ENCODE results near the gene TEX2.
"Not testable (repeated sequence)": the region's sequence is repeated elsewhere in the genome, so short reads cannot be mapped to it uniquely, and the experiment has no call there.

TEX2 gene

DNA sequence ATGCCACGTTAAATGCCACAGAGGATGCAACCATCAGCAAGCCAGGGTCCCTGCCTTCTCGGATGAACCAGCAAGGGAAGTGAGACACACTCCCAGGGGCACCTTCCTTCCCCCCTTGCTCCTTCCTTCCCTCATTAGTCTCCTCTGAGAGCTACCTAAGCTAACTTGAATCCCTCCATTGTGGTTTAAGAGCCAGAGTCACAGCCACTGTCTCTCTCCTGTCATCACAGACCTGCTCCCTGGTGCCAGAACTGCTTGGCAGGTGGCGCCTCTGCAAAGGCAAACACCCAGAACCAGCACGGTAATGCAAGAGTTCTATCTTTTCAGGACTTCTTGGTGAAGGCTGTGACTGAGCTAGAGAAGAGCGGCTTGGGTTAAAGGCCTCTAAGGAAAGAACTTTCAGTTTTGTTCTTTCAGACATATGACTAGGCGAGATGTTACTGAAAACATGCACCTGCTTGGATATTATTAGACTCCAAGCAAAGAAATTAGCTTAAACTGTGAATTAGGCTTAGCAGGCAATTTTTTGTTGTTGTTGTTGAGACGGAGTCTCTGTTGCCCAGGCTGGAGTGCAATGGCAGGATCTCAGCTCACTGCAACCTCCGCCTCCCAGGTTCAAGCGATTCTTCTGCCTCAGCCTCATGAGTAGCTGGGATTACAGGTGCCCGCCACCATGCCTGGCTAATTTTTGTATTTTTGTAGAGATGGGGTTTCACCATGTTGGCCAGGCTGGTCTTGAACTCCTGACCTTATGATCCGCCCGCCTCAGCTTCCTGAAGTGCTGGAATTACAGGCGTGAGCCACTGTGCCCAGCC, 141.9 kb downstream of the TEX2 start:
- in situ Hi-C loops (cut with MboI; ENCODE audit: low sequenced_read_pairs), result not testable (repeated sequence)

DNA sequence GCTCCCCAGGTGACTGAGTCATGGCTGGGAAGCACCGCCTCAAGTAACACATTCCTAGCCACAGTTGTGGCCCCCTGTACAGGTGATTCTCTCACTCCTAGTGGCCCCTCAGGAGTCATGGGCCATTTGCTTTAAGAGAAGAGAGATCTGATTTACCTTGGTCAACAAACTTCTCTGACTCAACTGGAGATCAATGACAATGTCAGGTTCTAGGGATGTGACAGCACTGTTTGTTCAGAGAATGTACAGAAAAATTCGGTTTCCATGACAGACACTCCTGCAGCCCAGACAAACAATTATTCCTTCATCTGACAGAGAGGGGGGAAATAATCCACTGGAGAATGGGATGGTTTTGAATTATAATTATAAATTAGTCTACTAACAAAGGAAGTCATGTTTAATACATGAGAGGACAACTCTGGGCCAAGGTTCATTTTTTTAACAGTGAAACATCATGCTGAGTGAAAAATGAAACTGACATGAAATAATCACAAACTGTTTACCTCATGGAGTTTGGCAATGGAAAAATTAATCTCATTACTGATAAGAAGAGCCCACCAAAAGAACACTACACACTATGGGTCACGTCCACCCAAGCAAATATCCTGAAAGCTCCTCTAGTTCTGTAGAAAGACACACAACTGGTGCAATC, 142.8 kb downstream of the TEX2 start:
- in situ Hi-C loops (cut with MboI; ENCODE audit: low sequenced_read_pairs), result no loop called here

- in situ Hi-C loops (cut with MboI; ENCODE audit: low sequenced_read_pairs), result no loop called here
These were observed 144.8 kb downstream of the TEX2 start for GRCh38 chr17:64117981-64118979.

- in situ Hi-C loops (cut with MboI; ENCODE audit: low sequenced_read_pairs), result no loop called here
These were observed 147.1 kb downstream of the TEX2 start for GRCh38 chr17:64115822-64116534.

GRCh38 chr17:64115043-64115698, 147.9 kb downstream of the TEX2 start:
- in situ Hi-C loops (cut with MboI; ENCODE audit: low sequenced_read_pairs), result no loop called here

DNA sequence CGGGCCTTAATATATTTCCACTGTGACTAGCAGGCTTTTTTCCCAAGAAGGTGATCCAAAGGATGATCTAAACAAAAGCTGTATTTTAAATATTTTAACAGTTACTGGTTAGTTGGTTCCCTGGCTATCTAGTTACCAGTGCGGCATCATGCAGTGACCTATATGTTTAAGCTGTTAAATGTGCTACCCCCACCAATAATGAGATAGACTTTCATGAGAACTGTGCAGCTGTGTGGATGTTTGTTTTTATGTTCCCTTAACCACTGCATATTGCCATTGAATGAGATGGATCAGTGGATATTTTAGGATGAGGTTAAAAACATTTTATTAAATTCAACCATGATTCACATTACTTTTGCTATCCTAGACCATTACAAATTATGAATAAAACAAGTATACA, 150.1 kb downstream of the TEX2 start:
- in situ Hi-C loops (cut with MboI; ENCODE audit: low sequenced_read_pairs), result no loop called here

GRCh38 chr17:64111831-64112230, 151.2 kb downstream of the TEX2 start:
- in situ Hi-C loops (cut with MboI; ENCODE audit: low sequenced_read_pairs), result no loop called here

GRCh38 chr17:64110379-64111152, 152.5 kb downstream of the TEX2 start:
- in situ Hi-C loops (cut with MboI; ENCODE audit: low sequenced_read_pairs), result no loop called here

- in situ Hi-C loops (cut with MboI; ENCODE audit: low sequenced_read_pairs), result no loop called here
These were observed 153.7 kb downstream of the TEX2 start for GRCh38 chr17:64109400-64109799.

DNA sequence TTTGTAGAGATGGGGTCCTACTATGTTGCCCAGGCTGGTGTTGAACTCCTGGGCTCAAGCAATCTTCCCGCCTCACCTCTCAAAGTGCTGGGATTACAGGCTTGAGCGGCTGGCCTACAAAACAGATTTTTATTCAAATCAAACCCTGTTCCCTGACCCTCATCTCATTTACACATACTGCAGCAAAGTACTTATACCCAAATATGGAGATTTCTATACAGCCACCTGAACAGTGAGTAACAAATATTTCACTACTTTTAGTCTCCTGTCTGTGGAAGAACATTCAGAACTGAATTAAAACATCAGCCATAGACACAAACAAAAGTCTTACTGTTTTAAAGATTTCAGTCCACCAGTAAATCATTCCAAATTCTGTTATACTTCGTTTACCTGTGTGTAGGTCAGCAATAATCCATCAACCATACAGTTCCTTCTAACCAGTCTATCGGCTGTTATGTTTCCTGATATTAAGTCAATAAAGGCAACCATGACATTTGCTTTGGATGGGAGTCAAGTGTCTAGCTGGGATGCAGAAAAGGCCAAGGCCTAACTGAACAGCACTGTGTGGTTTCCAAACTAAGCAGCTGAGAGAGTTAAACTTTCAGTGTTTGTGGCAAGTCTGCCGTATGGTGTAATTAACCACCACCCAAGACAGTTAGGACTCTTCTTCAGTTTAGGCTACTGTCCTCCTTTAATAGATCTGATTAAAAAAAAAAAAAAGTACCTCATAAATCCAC, 155.4 kb downstream of the TEX2 start:
- in situ Hi-C loops (cut with MboI; ENCODE audit: low sequenced_read_pairs), result no loop called here

GRCh38 chr17:64106918-64107317, 156.1 kb downstream of the TEX2 start:
- in situ Hi-C loops (cut with MboI; ENCODE audit: low sequenced_read_pairs), result no loop called here

DNA sequence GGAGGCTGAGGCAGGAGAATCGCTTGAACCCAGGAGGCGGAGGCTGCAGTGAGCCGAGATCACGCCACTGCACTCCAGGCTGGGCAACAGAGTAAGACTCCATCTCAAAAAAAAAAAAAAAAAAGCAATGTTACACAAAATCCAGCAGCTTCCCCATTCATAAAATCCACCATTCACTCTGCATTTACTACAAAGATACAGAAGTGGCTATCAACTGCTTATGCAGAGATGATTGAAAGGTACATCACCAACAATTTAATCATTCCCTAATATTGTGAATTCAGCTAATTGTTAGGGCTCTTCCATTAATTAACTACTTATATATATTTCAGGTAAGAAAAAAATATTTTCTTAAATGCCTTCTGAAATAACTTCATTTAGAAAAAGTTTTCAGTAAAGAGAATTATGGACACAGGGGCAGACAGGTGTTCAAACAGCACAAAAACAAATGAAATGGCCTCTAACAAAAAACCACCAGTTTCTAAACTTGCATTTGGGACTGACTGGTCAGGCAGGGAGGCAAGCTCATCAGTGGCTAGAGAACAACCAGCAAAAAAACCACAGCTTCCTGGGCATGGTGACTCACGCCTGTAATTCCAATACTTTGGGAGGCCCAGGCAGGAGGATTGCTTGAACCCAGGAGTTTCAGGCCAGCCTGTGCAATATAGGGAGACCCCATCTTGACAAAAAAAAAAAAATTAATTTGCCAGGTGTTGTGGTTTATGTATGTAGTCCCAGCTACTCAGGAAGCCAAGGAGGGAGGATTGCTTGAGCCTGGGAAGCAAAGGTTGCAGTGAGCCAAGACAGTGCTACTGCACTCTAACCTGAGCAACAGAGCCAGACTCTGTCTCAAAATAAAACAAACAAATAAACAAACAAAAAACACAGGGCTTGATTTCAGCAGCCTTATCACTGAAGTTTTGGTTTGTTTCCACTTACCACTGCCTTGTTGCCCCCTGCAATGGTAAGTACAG, 159.4 kb downstream of the TEX2 start:
- in situ Hi-C loops (cut with MboI; ENCODE audit: low sequenced_read_pairs), result no loop called here

DNA sequence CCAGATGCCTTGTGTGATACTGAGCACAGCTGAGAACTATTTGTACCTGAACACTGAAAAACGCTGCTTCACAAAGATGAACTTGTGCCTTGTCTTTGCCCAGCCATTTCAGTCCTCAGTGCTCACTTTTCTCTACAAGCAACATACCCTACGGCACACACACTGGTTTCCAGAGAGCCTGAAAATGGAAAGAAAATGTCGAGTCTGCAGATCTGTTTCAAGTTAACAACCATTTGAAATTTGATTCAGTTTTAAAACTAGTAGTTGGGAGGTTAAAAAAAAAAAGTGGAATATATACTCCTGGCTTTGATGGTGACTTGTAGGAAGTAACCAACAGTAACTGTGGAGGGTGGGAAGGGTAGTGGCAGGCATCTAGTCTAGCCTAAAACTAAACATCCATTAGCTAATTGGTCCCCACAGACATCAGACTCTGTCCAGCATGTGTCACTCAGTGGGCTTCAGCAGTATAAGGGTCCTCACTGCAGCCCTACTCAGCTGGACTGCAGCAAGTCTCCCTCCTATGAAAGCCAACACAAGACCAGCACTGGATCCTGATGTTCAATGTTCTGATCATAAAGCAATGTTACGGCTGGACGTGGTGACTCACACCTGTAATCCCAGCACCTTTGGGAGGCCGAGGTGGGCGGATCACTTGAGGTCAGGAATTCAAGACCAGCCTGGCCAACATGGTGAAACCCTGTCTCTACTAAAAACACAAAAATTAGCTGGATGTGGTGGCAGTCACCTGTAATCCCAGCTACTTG, 160.3 kb downstream of the TEX2 start:
- in situ Hi-C loops (cut with MboI; ENCODE audit: low sequenced_read_pairs), result no loop called here

DNA sequence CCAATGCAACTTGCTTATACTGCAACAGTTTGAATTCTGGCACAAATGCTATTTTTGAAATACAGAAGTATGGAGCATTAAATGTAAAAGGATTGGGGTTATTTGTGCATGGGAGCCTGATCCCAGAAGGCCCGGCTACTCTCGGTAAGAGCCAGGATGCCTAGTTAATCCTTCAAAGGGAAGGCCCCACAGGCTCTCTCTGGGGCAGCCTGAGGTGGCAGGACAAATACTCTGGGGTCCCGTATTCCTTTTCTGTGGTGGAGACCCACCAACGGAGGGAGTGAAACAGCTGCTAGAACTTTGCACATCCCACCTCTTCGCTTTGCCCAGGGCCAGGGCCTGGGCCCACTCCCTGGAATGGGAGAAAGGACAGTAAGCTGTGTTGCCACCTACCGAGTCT, 163.5 kb downstream of the TEX2 start:
- in situ Hi-C loops (cut with MboI; ENCODE audit: low sequenced_read_pairs), result no loop called here

Data from HL-60/S4 treated with retinoic acid at 250 ng/mL for 4 days and 3 days (cell line).